Dedifferentiated amniotic fluid mesenchymal stem cell (primary cell): ENCODE results near the gene PHF24.

ENCODE experiments used
- DNase-seq: peaks from one replicate; pipeline ENCODE4 v3.0.0-alpha.2; 2016; ENCODE audit errors: extremely low spot score

Gene PHF24

GRCh38 chr9:34983209-34983608 is 25.1 kb downstream of the PHF24 start:
- DNase-seq, result no peak

- no peak for DNase-seq
Observed at GRCh38 chr9:34984049-34984448, 26.0 kb downstream of the PHF24 start.

- DNase-seq, result peak; percentile 44
Observed at GRCh38 chr9:34985311-34985899, 27.3 kb downstream of the PHF24 start.

- DNase-seq, result no peak
Observed at GRCh38 chr9:34986540-34987047, 28.5 kb downstream of the PHF24 start.

DNA sequence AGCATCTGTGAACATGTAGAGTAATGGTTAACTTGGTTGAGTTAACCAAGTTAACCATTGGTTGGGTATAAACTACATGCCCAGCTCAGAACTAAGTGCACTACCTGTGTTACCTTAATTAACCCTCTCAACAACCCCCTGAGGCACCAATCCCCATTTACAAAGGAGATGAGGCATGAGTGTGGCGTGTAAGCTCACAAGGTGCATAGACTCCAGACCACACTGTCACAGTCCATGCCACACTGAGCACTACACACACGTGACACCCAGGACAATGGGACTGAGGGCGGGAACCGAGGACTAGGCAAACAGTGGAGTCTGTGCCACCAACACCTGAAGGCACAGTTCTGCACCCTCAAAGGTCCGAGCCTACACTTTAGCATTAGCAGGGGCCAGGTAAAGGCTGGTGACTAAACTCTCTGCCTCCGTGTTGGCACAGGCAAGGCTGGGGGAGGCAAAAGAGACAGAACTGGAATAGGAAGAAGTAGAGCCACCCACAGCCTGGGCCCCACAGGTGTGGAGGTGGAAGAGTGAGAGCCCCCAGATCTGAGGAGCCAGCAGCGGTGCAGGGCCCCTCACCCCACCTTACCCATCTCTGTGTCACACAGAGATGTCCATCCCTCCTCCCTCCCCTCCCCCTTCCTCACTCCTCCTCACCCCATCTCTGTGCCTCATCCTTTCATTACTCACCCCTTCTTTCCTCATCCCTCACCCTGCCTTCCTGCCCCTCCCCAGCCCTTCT is 29.2 kb downstream of the PHF24 start:
- no peak for DNase-seq

- no peak for DNase-seq
Observed at GRCh38 chr9:34988218-34989002, 30.3 kb downstream of the PHF24 start.

GRCh38 chr9:34989003-34989945 is 31.2 kb downstream of the PHF24 start, which contains the start of gene DNAJB5:
Gene DNAJB5 (plus strand): TSS chr9:34989745. CDS start chr9:34990631, 886 bp downstream.
- DNase-seq, result peak; percentile 99

DNA sequence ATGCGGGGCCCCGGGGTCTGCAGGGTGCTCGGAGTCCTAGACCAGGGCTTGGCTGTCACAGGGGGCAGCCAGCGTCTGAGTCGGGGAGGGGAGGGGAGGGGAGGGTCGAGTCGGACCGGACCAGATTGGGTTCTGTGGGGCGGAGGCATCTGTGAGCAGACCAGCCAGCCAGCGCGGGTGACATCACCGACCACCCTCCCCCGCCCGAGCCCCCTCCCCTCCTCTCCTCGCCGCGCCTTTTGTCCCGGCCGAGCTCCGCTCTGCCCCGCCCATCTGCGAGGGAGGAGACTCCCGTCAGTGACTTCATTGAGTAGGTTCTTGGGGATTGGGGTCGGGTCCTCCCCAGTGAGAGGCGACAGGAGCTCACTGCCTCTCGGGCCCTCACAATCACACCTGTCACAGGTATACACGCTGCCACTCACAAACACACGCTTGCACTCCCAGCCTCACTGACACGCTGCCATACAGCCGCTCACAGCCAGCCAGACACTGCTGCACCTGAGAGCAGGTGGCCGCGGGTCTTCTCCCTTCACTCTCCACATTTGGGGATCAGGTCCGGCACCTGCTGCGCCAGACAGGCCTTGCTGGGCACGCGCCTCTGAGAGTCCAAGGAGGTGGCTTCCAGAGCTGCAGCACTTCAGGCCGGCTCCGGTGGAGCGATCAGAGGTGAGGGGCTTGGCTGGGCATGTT is 32.0 kb downstream of the PHF24 start:
- DNase-seq, result peak; percentile 49

DNA sequence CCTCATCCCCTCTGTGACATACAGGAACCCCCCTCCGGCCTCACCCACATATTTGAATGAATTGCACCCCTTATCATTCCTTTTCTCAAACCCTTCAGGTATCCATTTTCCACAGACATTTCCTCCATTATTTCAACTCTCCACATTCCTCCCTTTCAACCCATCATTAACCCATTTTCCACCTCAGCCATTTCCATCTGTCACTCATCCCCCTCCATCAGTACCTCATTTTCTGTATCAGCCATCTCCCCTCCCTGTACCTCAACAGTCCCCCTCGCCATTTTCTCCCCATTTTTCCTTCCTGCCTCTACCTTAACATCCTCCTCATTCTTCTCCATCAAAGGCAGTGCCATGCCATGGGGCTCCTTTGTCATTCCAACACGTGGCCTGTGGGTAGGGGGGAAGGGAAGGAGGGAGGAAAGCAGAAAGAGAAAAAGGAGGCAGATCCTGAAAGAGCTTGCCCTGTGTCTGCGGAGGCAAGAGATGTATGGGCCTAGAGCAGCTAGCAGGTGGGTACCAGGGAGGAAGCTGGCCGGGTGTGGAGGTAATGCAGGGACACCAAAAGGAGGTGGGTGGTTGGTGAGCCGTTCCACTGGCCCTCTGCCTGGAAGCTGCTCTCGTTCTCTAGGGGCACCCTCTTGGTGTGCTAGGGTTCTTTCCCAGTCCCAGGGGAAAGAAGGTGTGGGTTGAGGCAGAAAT is 33.0 kb downstream of the PHF24 start:
- DNase-seq, result no peak

- DNase-seq, result no peak
Observed at GRCh38 chr9:34991607-34992375, 33.7 kb downstream of the PHF24 start.

- peak; percentile 26 for DNase-seq
Observed at GRCh38 chr9:34992376-34992951, 34.4 kb downstream of the PHF24 start.

DNA sequence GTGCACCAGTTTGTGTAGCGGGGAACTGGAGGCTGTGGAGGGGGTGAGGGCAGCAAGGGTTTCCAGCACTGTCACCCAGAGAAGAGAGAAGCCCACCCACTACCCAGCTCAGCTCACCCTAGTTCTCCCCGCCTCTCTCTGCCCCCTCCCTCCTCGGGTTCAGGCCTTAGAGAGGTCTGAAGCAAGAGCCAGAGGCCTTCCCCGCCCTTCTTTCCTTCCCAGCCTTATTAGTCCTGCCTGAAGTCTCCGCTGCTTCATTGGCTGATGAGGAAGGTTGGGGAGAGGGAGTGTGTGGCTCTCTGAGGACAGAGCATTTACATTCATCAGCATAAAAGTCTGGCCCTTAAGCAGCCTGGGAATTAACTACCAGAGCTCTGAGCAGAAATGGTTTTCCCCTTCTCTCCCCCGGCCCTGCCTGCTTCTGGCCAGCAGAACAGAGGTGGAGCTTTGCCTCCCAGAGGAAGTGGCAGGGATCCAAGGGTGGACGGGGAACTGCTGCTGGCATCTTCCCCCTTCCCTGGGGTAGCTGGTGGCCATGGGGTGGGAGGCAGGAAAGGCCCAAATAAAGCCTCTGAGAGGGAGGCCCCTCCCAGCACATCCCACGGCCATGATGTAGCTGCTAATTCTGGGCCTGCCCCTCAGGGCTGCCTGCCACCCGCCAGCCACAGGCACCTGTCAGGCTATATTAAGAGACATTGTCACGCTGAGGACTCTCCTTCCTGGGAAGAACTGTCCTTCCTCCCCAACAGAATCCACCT is 35.6 kb downstream of the PHF24 start:
- DNase-seq, result peak; percentile 28

DNA sequence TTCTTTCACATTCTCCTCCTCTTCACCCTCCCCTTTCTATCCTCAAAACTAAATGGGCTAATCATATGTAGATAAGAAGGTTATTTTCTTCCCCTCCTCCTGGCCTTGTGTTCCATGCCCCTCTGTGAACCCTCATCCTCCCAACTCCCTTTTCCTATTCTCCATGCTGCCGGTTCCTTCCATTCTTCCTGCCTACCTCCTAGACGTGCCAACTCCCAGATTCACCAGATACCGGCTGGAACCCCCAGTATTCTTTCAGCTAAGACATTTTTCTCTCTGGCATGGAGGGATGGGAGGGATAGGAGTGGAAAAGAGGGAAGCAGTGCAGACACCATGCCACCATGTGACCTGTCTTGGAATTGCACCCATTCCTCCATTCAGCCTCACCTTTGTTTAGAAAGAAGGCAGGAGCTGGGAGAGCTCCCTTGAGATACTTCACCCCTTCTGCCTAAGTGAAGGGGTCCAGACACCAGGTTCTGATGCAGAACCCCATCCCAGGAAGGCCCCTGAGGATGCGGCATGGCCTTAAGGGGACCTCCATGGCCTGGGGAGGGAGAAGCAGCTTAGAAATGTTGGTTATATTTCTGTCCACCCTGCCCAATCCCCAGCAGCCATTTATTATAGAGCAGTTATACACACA is 36.3 kb downstream of the PHF24 start:
- DNase-seq, result no peak

- no peak for DNase-seq
Observed at GRCh38 chr9:34994900-34995669, 37.0 kb downstream of the PHF24 start.

GRCh38 chr9:34995670-34996060 is 37.6 kb downstream of the PHF24 start:
- no peak for DNase-seq

- DNase-seq, result no peak
Observed at GRCh38 chr9:34996181-34996904, 38.3 kb downstream of the PHF24 start.
